GM19328 (cell line): Measurements from ENCODE around the gene RPS6KA2.
"Not testable (repeated sequence)": the region's sequence is repeated elsewhere in the genome, so short reads cannot be mapped to it uniquely, and the experiment has no call there.

Experiments
- ATAC-seq: cut with Tn5 transposase; IDR thresholded peaks from one replicate; pipeline ENCODE4 v1.9.1; 2021; ENCODE audit warnings: mild to moderate bottlenecking, moderate library complexity; ENCODE audit not compliant: unreplicated experiment

The RPS6KA2 gene

GRCh38 chr6:166595949-166596348, 31.1 kb downstream of the RPS6KA2 start:
- no peak for ATAC-seq

- no peak for ATAC-seq
Measured at GRCh38 chr6:166595061-166595780, 31.8 kb downstream of the RPS6KA2 start.

DNA sequence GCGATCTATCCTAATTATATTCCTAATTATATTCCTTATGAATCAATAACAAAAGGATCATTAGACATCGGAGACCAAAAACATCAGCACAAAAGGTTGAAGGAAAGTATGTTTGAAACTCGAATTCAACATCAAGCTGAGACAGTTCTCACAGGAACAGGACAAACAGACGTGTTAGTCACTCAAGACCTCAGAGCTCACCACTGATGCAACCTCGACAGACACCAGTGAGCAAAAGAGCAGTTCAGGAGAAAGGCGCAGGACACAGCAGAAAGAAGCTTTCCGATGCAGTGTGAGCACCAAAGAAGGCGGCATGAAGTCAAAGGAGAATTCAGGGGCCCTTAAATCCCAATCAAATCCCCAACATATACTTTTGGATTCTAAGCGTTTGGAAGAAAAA, 34.2 kb downstream of the RPS6KA2 start:
- no peak for ATAC-seq

DNA sequence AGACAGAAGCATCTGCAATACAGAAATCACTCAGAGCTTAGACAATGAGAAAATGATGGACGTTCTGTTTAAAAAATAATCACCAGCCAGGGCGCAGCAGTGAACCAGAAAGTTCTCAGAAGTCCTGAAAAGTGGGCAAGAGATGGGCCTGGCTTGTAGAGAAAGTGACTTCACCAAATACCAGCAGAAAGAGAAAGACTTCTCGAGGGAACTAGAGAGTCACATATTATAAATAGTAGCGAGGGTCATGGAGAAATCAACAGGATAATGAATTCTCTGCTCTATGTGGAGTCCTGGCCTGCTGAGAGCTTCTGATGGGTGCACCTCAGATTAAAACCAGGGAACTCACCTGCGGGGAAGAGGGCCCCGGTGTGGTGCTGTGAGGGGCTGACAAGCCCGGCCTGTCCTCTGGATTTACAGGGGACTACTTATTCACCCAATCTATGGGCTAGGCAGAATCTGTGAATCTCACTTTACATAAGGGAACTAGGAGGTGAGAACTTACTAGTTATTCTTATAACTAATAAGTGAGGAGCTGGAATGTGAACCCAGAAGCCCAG, 35.0 kb downstream of the RPS6KA2 start:
- ATAC-seq: no peak

GRCh38 chr6:166591026-166591425, 36.0 kb downstream of the RPS6KA2 start:
- no peak for ATAC-seq

DNA sequence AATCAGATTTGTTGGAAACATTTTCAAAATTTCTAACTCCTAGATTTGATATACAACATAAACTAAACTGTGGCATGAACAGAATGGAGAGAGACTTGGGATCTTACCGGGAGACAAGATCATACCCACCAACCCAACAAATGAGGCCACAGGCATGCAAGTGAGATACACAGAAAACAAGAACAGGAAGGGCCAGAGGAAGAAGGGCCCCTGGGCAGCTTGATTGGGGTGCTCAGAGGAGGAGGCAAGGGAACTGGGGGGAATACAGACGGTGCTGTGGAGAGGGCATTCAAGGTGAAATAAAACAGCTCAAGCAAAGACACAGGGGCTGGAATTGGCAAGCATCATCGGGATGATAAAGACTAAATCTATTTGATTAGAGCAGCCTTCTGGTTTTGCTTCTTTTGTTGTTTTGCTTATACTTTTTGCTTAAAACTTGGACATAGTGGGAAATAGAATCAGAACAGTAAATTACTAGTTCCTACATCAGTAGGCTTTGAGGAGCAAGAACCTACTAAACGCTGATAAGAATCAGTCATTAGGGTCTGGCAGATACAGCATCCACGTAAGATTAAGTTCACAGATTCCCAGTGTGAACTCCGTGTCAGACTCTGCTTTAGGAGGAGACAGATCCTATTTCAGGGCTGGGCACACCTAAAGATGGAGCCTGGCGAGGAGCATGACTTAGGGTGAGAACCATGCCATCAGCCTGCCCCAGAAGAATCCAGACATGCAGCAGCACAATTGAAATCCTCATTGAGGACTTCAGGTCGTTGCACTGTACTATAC, 37.1 kb downstream of the RPS6KA2 start:
- ATAC-seq: no peak

DNA sequence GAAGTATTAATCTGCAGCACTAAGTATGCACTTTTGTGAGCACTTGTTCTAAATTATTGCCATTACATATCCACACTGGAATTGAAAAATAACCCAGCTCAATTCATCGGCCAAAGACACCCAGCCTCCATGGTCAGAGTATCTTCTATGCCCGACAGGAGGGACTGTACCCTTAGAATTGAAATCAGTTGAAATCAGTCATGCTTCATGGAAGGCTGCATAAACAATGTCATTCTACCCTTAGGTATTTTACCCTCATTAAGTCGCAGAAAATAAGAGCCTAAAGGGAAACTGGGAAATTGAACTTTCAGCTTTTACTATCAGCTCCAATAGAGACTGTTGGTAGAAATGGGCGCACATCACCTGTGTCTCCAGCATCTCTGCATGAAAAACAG, 37.7 kb downstream of the RPS6KA2 start:
- ATAC-seq: no peak

- no peak for ATAC-seq
Measured at GRCh38 chr6:166588691-166589336, 38.2 kb downstream of the RPS6KA2 start.

- peak; percentile 72 for ATAC-seq
Measured at GRCh38 chr6:166587631-166588413, 39.2 kb downstream of the RPS6KA2 start.

GRCh38 chr6:166586424-166587156, 40.5 kb downstream of the RPS6KA2 start, which contains the start of gene RAMACL:
Gene RAMACL (minus strand): TSS chr6:166586678. CDS start chr6:166586477, 201 bp downstream.
- peak; percentile 70 for ATAC-seq

DNA sequence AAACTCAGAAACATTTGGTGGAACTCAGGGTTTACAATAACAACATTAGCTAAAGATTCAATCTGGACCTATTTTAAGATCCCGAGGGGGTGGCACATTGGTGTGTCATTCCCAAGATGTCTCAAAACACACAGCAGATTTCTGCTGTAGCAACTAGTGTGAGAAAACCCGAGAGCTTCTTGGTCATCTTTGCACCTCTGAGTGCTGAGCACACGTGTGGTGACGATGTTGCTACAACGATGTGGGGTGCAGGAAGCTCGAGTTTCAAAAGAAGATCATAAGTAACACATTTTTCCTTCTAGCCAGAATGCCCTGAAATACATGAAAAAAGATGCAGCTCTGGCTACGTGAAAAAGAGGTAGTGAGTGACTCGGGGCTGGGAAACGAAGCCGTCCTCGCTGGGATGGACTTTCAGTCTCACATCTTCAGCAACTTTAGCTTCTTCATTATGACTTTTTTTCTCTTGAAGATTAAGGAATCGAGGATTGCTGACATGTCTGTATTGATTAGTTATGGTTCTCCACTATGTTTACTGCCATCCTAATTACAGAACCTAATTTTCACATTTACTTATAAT, 42.1 kb downstream of the RPS6KA2 start:
- no peak for ATAC-seq

GRCh38 chr6:166584155-166584554, 42.9 kb downstream of the RPS6KA2 start:
- no peak for ATAC-seq

DNA sequence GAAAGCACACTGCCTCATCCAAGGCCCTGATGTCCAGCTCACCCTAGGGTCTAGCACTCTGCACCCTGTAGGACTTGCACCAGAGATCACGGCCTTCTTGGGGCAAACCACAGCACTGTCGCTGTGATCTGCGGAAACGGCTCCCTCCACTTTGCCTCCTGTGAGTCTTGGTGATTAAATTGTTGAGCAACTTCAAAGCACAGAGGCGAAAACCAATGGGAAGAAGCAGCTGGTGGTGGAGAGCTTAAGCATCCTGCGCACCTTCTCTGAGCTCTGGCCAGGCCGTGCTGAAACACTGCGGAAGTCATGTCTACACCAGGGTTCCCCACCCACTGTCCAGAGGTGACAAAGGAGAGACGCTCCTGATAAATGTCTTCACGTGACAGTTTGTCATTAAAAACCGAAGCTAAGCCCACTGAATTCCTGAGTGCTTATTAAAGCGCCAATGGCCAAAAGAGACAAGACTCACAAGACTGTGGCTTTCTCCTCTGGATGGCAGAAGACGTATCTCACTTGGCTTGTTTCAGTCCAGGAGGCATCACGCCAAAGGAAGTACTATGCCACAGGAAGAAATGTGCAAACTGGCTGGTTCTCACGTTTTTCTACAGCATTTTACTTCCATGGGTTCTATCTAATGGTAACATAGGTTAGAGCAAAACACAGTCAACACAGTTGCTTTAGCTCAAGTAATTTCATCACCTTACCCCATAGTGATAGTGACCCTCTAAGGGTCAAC, 43.7 kb downstream of the RPS6KA2 start:
- ATAC-seq: no peak

DNA sequence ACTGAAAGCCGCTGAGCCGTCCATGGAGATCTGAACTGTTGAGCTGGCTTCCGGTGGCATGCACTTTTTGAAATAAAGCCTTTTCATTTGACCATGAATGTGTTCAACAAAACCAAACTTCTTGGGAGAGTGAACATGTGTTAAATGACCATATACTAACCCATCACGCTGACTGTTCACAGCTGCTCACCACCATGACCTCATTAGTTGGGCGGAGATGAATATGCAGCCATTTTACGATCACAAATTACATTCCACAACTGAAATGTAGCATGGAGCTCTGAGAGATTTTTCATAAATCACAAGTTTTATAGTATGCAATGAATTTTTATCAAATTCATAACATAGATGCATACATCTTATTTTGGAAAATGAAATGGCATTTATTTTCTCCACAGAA, 44.8 kb downstream of the RPS6KA2 start:
- ATAC-seq: no peak

GRCh38 chr6:166581801-166582200, 45.2 kb downstream of the RPS6KA2 start:
- not testable (repeated sequence) for ATAC-seq

- ATAC-seq: no peak
Measured at GRCh38 chr6:166581091-166581511, 46.0 kb downstream of the RPS6KA2 start.

DNA sequence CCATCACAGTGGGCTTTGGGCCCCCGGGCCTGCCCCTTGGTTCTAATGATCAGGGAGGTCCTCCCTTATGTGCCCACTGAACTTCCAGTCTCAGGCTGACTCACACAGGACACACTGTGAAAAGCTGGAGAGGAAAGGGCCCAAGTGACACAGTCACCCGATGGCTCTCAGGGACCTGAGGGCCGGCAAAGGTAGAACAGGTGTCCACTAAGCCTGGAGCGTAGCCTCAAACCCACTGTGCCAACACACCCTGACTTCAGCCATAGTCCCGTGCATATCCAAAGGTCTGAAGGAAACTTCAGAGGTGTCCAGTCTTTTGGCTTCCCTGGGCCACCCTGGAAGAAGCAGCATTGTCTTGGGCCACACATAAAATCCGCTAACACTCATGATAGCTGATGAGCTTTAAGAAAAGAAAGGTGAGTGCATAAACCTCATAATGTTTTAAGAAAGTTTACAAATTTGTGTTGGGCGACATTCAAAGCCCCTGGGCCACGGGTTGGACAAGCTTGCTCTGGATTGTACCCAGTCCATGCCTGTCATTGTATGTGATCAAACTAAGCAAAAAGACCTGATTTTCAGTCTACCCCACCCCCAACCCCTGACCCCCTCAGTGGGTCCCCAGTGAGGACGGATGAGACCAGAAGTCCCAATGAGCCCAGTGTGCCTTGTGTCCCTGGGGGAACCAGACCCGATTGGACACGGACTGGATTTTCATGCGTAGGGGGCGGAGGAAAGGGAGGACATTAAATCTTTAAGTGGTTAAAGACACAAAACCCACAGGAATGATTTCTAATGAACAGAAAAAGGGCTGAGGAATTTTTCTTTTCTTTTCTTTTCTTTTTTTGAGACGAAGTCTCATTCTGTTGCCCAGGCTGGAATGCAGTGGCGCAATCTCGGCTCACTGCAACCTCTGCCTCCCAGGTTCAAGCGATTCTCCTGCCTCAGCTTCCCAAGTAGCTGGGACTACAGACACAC, 46.7 kb downstream of the RPS6KA2 start:
- no peak for ATAC-seq
